ENCODE measurements around the gene SOWAHA.

DNA sequence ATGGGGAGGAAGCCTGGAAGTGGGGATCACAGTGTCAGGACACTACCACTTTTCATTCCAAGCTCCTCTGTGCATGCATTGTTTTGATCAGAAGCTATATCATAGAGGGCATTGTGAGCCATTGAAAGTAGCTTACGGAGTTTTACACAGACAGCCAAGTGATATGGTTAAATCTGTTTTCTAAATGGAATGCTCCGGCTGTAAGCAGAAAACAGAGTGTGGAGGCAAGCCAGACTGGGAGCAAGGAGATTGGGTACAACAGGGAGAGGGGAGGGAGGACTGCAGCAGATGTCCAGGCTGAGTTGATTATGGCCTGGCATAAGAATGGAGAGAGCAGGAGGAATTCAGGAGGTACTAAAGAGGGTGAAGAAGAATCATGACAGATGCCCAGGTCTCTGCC is 15.5 kb upstream of the SOWAHA start:
- no peak for TF ChIP-seq POLR2A (IDR thresholded peaks at IDR 0.05)
- TF ChIP-seq, protein P1, sequence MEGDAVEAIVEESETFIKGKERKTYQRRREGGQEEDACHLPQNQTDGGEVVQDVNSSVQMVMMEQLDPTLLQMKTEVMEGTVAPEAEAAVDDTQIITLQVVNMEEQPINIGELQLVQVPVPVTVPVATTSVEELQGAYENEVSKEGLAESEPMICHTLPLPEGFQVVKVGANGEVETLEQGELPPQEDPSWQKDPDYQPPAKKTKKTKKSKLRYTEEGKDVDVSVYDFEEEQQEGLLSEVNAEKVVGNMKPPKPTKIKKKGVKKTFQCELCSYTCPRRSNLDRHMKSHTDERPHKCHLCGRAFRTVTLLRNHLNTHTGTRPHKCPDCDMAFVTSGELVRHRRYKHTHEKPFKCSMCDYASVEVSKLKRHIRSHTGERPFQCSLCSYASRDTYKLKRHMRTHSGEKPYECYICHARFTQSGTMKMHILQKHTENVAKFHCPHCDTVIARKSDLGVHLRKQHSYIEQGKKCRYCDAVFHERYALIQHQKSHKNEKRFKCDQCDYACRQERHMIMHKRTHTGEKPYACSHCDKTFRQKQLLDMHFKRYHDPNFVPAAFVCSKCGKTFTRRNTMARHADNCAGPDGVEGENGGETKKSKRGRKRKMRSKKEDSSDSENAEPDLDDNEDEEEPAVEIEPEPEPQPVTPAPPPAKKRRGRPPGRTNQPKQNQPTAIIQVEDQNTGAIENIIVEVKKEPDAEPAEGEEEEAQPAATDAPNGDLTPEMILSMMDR (IDR thresholded peaks at IDR 0.05) = no peak
